ENCODE measurements around the gene MKLN1.
"Not testable (repeated sequence)": the region's sequence is repeated elsewhere in the genome, so short reads cannot be mapped to it uniquely, and the experiment has no call there.

Gene MKLN1

DNA sequence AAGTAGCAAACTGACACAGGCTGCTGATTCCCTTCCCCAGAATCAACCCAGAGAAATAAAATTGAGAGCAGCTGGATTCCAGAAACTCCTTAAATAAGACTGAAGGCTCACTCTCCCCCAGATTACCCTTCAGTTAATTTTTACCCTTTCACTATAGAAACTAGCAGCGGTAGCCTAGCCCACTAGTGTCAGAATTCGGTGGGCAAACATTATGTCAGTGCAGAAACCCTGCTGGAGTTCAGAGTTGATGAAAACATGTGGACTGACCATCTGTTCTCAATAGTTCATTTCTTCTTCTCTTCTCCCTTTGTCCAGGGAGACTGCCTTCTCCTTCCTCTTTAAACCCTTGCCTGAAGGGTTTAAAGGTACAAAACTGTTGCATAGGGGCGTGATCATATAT lies 128.7 kb downstream of the MKLN1 start:
- no peak overlapping the region for H3K27ac ChIP-seq (ENCODE audit: poor library complexity, severe bottlenecking)
- TF ChIP-seq, protein P1, sequence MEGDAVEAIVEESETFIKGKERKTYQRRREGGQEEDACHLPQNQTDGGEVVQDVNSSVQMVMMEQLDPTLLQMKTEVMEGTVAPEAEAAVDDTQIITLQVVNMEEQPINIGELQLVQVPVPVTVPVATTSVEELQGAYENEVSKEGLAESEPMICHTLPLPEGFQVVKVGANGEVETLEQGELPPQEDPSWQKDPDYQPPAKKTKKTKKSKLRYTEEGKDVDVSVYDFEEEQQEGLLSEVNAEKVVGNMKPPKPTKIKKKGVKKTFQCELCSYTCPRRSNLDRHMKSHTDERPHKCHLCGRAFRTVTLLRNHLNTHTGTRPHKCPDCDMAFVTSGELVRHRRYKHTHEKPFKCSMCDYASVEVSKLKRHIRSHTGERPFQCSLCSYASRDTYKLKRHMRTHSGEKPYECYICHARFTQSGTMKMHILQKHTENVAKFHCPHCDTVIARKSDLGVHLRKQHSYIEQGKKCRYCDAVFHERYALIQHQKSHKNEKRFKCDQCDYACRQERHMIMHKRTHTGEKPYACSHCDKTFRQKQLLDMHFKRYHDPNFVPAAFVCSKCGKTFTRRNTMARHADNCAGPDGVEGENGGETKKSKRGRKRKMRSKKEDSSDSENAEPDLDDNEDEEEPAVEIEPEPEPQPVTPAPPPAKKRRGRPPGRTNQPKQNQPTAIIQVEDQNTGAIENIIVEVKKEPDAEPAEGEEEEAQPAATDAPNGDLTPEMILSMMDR (IDR thresholded peaks at IDR 0.05; ENCODE audit: poor library complexity, severe bottlenecking), result no peak
- peaks cover 7% of the 10 kb centered on the region for H3K4me1 ChIP-seq (ENCODE audit: insufficient read depth, poor library complexity, severe bottlenecking)

DNA sequence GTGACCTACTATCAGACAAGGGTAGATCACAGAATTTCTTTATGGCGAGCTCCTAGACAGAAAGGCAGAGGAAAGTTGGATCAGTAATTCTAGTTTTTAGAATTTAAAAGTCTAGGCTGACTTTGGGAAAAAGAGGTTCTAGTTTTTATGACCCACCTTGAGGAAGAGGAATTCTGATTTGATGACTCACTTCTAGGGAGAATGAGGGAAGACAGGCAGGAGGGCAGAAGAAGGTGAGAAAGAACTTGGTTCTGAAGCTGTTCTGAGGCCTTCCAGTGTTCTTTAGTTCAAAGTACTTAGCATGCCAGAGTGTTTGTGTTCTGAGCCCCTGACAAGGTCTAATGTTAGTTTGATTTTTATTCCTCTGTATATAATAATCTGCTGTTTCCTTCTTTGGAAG lies 131.6 kb downstream of the MKLN1 start:
- H3K27ac ChIP-seq (ENCODE audit: poor library complexity, severe bottlenecking), result no peak overlapping the region
- H3K27me3 ChIP-seq (ENCODE audit: insufficient read depth, poor library complexity, severe bottlenecking), result no peaks in the 10 kb centered on the region
- ATAC-seq (ENCODE audit: low read depth), result peak; percentile 55; the same call in 2 of the 3 replicates
- peaks cover 7% of the 10 kb centered on the region for H3K4me1 ChIP-seq (ENCODE audit: insufficient read depth, poor library complexity, severe bottlenecking)
- no peak for DNase-seq (ENCODE audit: low spot score)
- H3K4me3 ChIP-seq (ENCODE audit: severe bottlenecking), result no peak overlapping the region
- H3K36me3 ChIP-seq (ENCODE audit: low read depth), result peaks cover 35% of the 10 kb centered on the region
- TF ChIP-seq, protein P1 (IDR thresholded peaks at IDR 0.05; ENCODE audit: poor library complexity, severe bottlenecking), result no peak
- H3K9me3 ChIP-seq (ENCODE audit: severe bottlenecking), result no peaks in the 10 kb centered on the region

More for the DNA sequence above, 128.7 kb downstream of the MKLN1 start:
- H3K9me3 ChIP-seq (ENCODE audit: severe bottlenecking), result no peaks in the 10 kb centered on the region
- no peaks in the 10 kb centered on the region for H3K27me3 ChIP-seq (ENCODE audit: insufficient read depth, poor library complexity, severe bottlenecking)
- no peak for ATAC-seq (ENCODE audit: low read depth)
- H3K4me3 ChIP-seq (ENCODE audit: severe bottlenecking), result no peak overlapping the region
- no peak for DNase-seq (ENCODE audit: low spot score)
- peaks cover 23% of the 10 kb centered on the region for H3K36me3 ChIP-seq (ENCODE audit: low read depth)

DNA sequence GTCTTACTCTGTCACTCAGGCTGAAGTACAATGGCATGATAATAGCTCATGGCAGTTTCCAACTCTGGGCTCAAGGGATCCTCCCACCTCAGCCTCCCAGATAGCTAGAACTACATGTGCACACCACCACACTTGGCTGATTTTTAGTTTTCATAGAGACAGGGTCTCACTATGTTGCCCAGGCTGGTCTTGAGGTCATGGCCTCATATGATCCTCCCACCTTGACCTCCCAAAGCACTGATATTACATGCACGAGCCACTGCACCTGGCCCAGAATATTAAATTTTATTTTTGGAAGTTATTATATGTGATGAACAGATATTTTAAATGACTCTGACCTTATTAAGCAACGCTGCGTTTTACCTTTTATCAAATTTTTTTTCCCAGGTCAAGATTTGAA lies 134.4 kb downstream of the MKLN1 start:
- Histone ChIP-seq H3K27ac (ENCODE audit: poor library complexity, severe bottlenecking) (no peak overlapping the region), H3K4me1 (ENCODE audit: insufficient read depth, poor library complexity, severe bottlenecking) (peaks cover 7% of the 10 kb centered on the region), H3K36me3 (ENCODE audit: low read depth) (peaks cover 63% of the 10 kb centered on the region), H3K9me3 (ENCODE audit: severe bottlenecking) (no peaks in the 10 kb centered on the region), H3K4me3 (ENCODE audit: severe bottlenecking) (no peak overlapping the region), H3K27me3 (ENCODE audit: insufficient read depth, poor library complexity, severe bottlenecking) (no peaks in the 10 kb centered on the region)
- DNase-seq (ENCODE audit: low spot score) (no peak), ATAC-seq (ENCODE audit: low read depth) (no peak)
- TF ChIP-seq, protein P1 (IDR thresholded peaks at IDR 0.05; ENCODE audit: poor library complexity, severe bottlenecking), result no peak

DNA sequence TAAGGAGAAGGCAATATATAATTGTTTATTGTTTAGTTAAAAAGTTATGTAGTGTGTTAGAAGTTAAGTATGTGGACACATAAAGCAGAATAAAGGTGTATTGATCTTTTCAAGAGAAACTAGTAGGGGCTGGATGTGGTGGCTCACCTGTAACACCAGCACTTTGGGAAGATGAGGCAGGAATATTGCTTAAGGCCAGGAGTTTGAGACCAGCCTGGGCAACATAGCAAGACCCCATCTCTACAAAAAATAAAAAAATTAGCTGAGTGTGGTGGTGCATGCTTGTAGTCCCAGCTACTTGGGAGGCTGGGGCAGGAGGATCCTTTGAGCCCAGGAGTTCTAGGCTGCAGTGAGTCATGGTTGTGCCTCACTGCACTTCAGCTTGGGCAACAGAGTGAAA lies 135.0 kb downstream of the MKLN1 start:
- not testable (repeated sequence) for H3K4me3 ChIP-seq (ENCODE audit: severe bottlenecking); H3K9me3 ChIP-seq (ENCODE audit: severe bottlenecking); H3K4me1 ChIP-seq (ENCODE audit: insufficient read depth, poor library complexity, severe bottlenecking); DNase-seq (ENCODE audit: low spot score); ATAC-seq (ENCODE audit: low read depth); H3K27me3 ChIP-seq (ENCODE audit: insufficient read depth, poor library complexity, severe bottlenecking); H3K27ac ChIP-seq (ENCODE audit: poor library complexity, severe bottlenecking)
- H3K36me3 ChIP-seq (ENCODE audit: low read depth), result peaks cover 70% of the 10 kb centered on the region

DNA sequence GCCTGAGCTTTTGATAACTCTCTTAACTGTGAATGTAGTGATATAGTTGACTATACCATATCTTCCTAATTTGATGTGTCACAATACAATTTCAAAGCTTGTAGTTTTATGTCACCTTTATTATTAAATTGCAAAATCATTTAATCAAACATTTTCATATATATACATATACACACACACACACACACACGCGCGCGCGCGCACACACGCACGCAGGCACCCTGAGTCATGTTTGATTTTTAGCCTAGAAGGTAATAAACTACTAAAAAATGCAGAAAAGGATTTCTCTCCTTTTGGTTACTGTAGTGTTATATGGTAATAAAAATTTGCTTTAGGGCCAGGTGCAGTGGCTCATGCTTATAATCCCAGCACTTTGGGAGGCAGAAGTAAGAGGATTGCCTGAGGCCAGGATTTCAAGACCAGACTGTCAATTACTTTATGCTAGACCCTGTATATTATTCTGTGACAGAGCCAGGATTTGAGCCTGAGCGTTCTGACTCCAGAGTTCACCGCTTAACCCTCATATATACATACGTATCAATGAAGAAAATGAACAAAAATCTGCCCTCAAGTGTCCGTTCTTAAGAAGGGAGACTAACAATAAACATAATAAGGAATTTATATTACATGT lies 139.2 kb downstream of the MKLN1 start:
- Histone ChIP-seq H3K9me3 (ENCODE audit: severe bottlenecking) (no peaks in the 10 kb centered on the region), H3K4me3 (ENCODE audit: severe bottlenecking) (no peak overlapping the region), H3K36me3 (ENCODE audit: low read depth) (peaks cover 92% of the 10 kb centered on the region), H3K27me3 (ENCODE audit: insufficient read depth, poor library complexity, severe bottlenecking) (no peaks in the 10 kb centered on the region), H3K27ac (ENCODE audit: poor library complexity, severe bottlenecking) (no peak overlapping the region), H3K4me1 (ENCODE audit: insufficient read depth, poor library complexity, severe bottlenecking) (no peaks in the 10 kb centered on the region)
- DNase-seq (ENCODE audit: low spot score) (no peak), ATAC-seq (ENCODE audit: low read depth) (no peak)
- TF ChIP-seq, protein P1 (IDR thresholded peaks at IDR 0.05; ENCODE audit: poor library complexity, severe bottlenecking), result no peak

Measured in RWPE2 (cell line).